HG03066 (cell line): ENCODE measurements around the gene TAF6L.
"Not testable (repeated sequence)": the region's sequence is repeated elsewhere in the genome, so short reads cannot be mapped to it uniquely, and the experiment has no call there.

Experiments
- ATAC-seq: cut with Tn5 transposase; IDR thresholded peaks from one replicate; pipeline ENCODE4 v1.9.1; 2021; ENCODE audit warnings: low read depth; ENCODE audit not compliant: unreplicated experiment

Gene TAF6L

GRCh38 chr11:62771144-62772021 lies at the start of gene TAF6L:
TAF6L (plus strand) TSS chr11:62771396; CDS start chr11:62775784, 4,388 bp downstream.
- peak; percentile 68 for ATAC-seq

GRCh38 chr11:62721994-62722393 lies 49.2 kb upstream of the TAF6L start:
- no peak for ATAC-seq

GRCh38 chr11:62724171-62724570 lies 47.0 kb upstream of the TAF6L start:
- no peak for ATAC-seq

- no peak for ATAC-seq
These were observed 45.5 kb upstream of the TAF6L start for GRCh38 chr11:62725646-62726045.

GRCh38 chr11:62726156-62726914 lies 44.9 kb upstream of the TAF6L start:
- ATAC-seq: peak; percentile 0

- no peak for ATAC-seq
These were observed 44.4 kb upstream of the TAF6L start for GRCh38 chr11:62726915-62727164.

- peak; percentile 72 for ATAC-seq
These were observed 43.9 kb upstream of the TAF6L start, which contains the start of gene HNRNPUL2 for GRCh38 chr11:62727165-62727871. HNRNPUL2 (minus strand) TSS chr11:62727457; CDS start chr11:62727156, 301 bp downstream.

GRCh38 chr11:62727872-62728170 lies 43.4 kb upstream of the TAF6L start:
- peak; percentile 53 for ATAC-seq

GRCh38 chr11:62728171-62728988 lies 42.8 kb upstream of the TAF6L start, which contains the start of gene TTC9C:
TTC9C (plus strand) TSS chr11:62728486; CDS start chr11:62728849, 363 bp downstream.
- ATAC-seq: no peak

GRCh38 chr11:62730076-62730475 lies 41.1 kb upstream of the TAF6L start:
- not testable (repeated sequence) for ATAC-seq

GRCh38 chr11:62732830-62733229 lies 38.4 kb upstream of the TAF6L start:
- ATAC-seq: no peak

GRCh38 chr11:62737196-62737595 lies 34.0 kb upstream of the TAF6L start:
- ATAC-seq: no peak

- ATAC-seq: no peak
These were observed 23.6 kb upstream of the TAF6L start for GRCh38 chr11:62747475-62748160.

- not testable (repeated sequence) for ATAC-seq
These were observed 21.3 kb upstream of the TAF6L start for GRCh38 chr11:62749931-62750330.

GRCh38 chr11:62752177-62752785 lies 18.9 kb upstream of the TAF6L start:
- ATAC-seq: no peak

GRCh38 chr11:62752994-62753735 lies 18.0 kb upstream of the TAF6L start:
- no peak for ATAC-seq

- peak; percentile 97 for ATAC-seq
These were observed 17.2 kb upstream of the TAF6L start, which contains the start of gene ZBTB3 for GRCh38 chr11:62753736-62754603. ZBTB3 (minus strand) TSS chr11:62754160; CDS start chr11:62753664, 496 bp downstream.
